MM.1S (cell line): ENCODE results near the gene PCBP1.
"Not testable (repeated sequence)": the region's sequence is repeated elsewhere in the genome, so short reads cannot be mapped to it uniquely, and the experiment has no call there.

ENCODE experiments used
- DNase-seq: peaks from one replicate; pipeline ENCODE4 v3.0.0-alpha.2; 2015
- H2AFZ ChIP-seq: fragments of 300-600 bp; sonication (generic); 2 replicates; pipeline ENCODE4 v1.6.0; 2016; ENCODE audit warnings: antibody characterized with exemption, low read length
- H3F3A ChIP-seq: fragments of 300-600 bp; sonication (generic); 2 replicates; pipeline ENCODE4 v1.6.1; 2016; ENCODE audit warnings: mild to moderate bottlenecking, antibody characterized with exemption, low read length, moderate library complexity, mixed read lengths; ENCODE audit not compliant: insufficient read depth
- H3K27ac ChIP-seq: fragments of 300-600 bp; sonication (generic); 2 replicates; pipeline ENCODE4 v1.5.1; 2016; ENCODE audit warnings: mild to moderate bottlenecking, low read length
- H3K27me3 ChIP-seq: fragments of 300-600 bp; sonication (generic); replicated peaks from 2 replicates; pipeline ENCODE4 v1.6.0; 2016; ENCODE audit warnings: low read length; ENCODE audit not compliant: insufficient read depth
- H3K36me3 ChIP-seq: fragments of 300-600 bp; sonication (generic); replicated peaks from 2 replicates; pipeline ENCODE4 v1.6.1; 2016; ENCODE audit warnings: mild to moderate bottlenecking, low read length, mixed read lengths; ENCODE audit not compliant: insufficient read depth
- H3K4me1 ChIP-seq: fragments of 300-600 bp; sonication (generic); 2 replicates; pipeline ENCODE4 v1.6.1; 2016; ENCODE audit warnings: low read length, mixed read lengths
- H3K4me2 ChIP-seq: fragments of 300-600 bp; sonication (generic); 2 replicates; pipeline ENCODE4 v1.6.0; 2016; ENCODE audit warnings: low read depth, low read length
- H3K4me3 ChIP-seq: fragments of 300-600 bp; sonication (generic); 2 replicates; pipeline ENCODE4 v1.5.1; 2016; ENCODE audit warnings: low read length, mixed read lengths
- H3K79me2 ChIP-seq: fragments of 300-600 bp; sonication (generic); 2 replicates; pipeline ENCODE4 v1.6.1; 2016; ENCODE audit warnings: mixed run types, low read length, mixed read lengths
- H3K9ac ChIP-seq: fragments of 300-600 bp; sonication (generic); 2 replicates; pipeline ENCODE4 v1.6.1; 2016; ENCODE audit warnings: low read length, mixed read lengths
- H3K9me2 ChIP-seq: fragments of 300-600 bp; sonication (generic); replicated peaks from 2 replicates; pipeline ENCODE4 v1.6.1; 2016; ENCODE audit warnings: mild to moderate bottlenecking, low read length, mixed read lengths; ENCODE audit not compliant: insufficient read depth
- H3K9me3 ChIP-seq: fragments of 300-600 bp; sonication (generic); replicated peaks from 2 replicates; pipeline ENCODE4 v1.6.1; 2016; ENCODE audit warnings: mild to moderate bottlenecking, low read length, mixed read lengths; ENCODE audit not compliant: insufficient read depth
- H4K20me1 ChIP-seq: fragments of 300-600 bp; sonication (generic); 2 replicates; pipeline ENCODE4 v1.6.1; 2016; ENCODE audit warnings: mild to moderate bottlenecking, low read length, moderate library complexity, mixed read lengths; ENCODE audit not compliant: insufficient read depth
- EZH2 ChIP-seq: fragments of 300-600 bp; sonication (generic); optimal IDR thresholded peaks from 2 replicates; pipeline ENCODE3; 2017; ENCODE audit warnings: low read depth, mild to moderate bottlenecking, antibody characterized with exemption, low read length, mixed read lengths
- EZH2phosphoT487 ChIP-seq: fragments of 300-600 bp; sonication (generic); IDR thresholded peaks from 2 replicates; pipeline ENCODE4 v1.6.1; 2018; ENCODE audit warnings: antibody characterized with exemption, low read length
- TF ChIP-seq, protein P1 (sequence below): fragments of 300-600 bp; sonication (generic); IDR thresholded peaks from 2 replicates; pipeline ENCODE4 v1.5.1; 2016; ENCODE audit warnings: antibody characterized with exemption, low read length, mixed read lengths

The PCBP1 gene

DNA sequence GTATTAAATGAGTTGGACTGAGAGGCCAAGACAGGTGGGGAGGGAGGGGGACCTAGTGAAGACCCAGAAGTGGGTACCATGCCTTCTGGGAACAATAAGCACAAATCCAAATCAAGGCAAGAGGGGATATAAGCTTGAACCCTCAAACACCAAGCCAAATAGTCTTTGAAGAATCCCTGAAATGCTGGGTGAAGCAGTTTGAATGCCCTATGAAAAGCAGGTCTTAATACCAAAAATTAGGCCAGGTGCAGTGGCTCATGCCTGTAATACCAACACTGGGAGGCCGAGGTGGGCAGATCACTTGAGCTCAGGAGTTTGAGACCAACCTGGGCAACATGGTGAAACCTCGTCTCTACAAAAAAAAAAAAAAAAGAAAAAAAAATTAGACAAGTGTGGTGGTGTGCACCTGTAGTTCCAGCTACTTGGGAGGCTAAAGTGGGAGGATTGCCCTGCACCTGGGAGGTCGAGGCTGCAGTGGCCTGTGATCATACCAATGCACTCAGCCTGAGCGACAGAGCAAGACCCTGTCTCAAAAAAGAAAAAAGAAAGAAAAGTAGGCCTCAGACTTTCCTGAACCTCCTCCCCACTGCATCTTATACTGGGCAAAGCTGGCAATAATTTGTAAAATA, 3.5 kb downstream of the PCBP1 start:
- no peak overlapping the region for H3K4me2 ChIP-seq
- H3K9me3 ChIP-seq, result no peaks in the 10 kb centered on the region
- no peaks in the 10 kb centered on the region for H4K20me1 ChIP-seq
- no peak overlapping the region for H3K27ac ChIP-seq
- no peaks in the 10 kb centered on the region for H3K27me3 ChIP-seq
- H3F3A ChIP-seq, result peaks cover 57% of the 10 kb centered on the region
- H2AFZ ChIP-seq, result no peak overlapping the region
- peaks cover 24% of the 10 kb centered on the region for H3K4me1 ChIP-seq
- no peak overlapping the region for H3K9ac ChIP-seq
- DNase-seq, result no peak
- no peak overlapping the region for H3K4me3 ChIP-seq
- H3K36me3 ChIP-seq, result no peaks in the 10 kb centered on the region; the same call in 1 of the 2 replicates
- no peaks in the 10 kb centered on the region for H3K9me2 ChIP-seq
- no peak for TF ChIP-seq EZH2phosphoT487
- no peak for TF ChIP-seq EZH2
- TF ChIP-seq, protein P1, sequence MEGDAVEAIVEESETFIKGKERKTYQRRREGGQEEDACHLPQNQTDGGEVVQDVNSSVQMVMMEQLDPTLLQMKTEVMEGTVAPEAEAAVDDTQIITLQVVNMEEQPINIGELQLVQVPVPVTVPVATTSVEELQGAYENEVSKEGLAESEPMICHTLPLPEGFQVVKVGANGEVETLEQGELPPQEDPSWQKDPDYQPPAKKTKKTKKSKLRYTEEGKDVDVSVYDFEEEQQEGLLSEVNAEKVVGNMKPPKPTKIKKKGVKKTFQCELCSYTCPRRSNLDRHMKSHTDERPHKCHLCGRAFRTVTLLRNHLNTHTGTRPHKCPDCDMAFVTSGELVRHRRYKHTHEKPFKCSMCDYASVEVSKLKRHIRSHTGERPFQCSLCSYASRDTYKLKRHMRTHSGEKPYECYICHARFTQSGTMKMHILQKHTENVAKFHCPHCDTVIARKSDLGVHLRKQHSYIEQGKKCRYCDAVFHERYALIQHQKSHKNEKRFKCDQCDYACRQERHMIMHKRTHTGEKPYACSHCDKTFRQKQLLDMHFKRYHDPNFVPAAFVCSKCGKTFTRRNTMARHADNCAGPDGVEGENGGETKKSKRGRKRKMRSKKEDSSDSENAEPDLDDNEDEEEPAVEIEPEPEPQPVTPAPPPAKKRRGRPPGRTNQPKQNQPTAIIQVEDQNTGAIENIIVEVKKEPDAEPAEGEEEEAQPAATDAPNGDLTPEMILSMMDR, result no peak
- H3K79me2 ChIP-seq, result peaks cover 20% of the 10 kb centered on the region

DNA sequence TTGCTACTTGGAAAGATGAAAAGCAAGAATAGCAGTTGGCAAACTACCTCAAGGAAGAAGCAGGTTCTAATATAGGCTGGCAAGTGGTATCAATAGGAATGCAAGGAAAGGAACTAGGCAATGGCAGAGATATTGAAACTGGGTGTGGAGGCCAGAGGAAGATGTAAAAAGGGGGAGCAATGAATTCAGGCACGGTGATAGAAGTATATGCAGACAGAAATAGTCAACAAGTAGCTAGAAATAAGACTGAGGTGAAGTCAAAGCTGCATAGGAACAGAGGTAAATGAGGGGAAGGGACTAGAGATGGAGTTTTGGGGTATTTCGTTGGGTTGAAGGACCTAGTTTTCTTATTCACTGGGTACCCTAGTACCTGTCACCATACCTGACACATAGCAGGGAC, 4.1 kb downstream of the PCBP1 start:
- H3K27ac ChIP-seq, result no peak overlapping the region
- TF ChIP-seq, protein P1, result no peak
- H3K4me2 ChIP-seq, result no peak overlapping the region
- no peaks in the 10 kb centered on the region for H4K20me1 ChIP-seq
- H3K79me2 ChIP-seq, result peaks cover 20% of the 10 kb centered on the region
- no peak overlapping the region for H2AFZ ChIP-seq
- H3K9me3 ChIP-seq, result no peaks in the 10 kb centered on the region
- DNase-seq, result no peak
- H3K9me2 ChIP-seq, result no peaks in the 10 kb centered on the region
- H3K4me1 ChIP-seq, result peaks cover 21% of the 10 kb centered on the region
- H3K36me3 ChIP-seq, result no peaks in the 10 kb centered on the region; the same call in 1 of the 2 replicates
- no peak overlapping the region for H3K9ac ChIP-seq
- peaks cover 52% of the 10 kb centered on the region for H3F3A ChIP-seq
- H3K4me3 ChIP-seq, result no peak overlapping the region
- no peaks in the 10 kb centered on the region for H3K27me3 ChIP-seq

DNA sequence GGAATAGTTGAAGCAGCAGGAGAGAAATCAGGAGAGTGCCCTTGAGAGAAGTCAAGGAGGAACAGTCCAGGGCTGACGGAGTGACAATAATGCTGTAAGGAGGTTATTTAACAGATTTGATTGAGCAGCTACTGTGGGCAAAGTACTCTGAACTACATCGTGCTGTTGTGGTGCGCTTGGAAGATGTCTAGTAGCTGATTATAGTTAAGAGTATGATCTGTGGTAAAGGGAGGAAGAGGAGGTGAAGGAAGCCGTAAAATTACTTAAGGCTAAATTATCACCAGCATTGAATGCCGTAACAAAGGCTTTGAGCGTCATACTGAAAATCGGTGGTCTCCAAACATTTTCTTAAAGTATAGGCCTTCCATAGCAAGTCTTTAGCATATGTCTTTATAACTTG, 4.5 kb downstream of the PCBP1 start:
- Histone ChIP-seq H4K20me1 (no peaks in the 10 kb centered on the region), H3K27me3 (no peaks in the 10 kb centered on the region), H3K36me3 (no peaks in the 10 kb centered on the region; the same call in 1 of the 2 replicates), H3K4me2 (no peak overlapping the region), H3K9ac (no peak overlapping the region), H2AFZ (no peak overlapping the region), H3K9me2 (no peaks in the 10 kb centered on the region), H3K27ac (no peak overlapping the region), H3K9me3 (no peaks in the 10 kb centered on the region), H3F3A (peaks cover 50% of the 10 kb centered on the region), H3K4me1 (peaks cover 21% of the 10 kb centered on the region), H3K4me3 (no peak overlapping the region), H3K79me2 (peaks cover 20% of the 10 kb centered on the region)
- TF ChIP-seq, protein P1, result no peak
- TF ChIP-seq EZH2 (no peak), EZH2phosphoT487 (no peak)
- DNase-seq, result no peak

DNA sequence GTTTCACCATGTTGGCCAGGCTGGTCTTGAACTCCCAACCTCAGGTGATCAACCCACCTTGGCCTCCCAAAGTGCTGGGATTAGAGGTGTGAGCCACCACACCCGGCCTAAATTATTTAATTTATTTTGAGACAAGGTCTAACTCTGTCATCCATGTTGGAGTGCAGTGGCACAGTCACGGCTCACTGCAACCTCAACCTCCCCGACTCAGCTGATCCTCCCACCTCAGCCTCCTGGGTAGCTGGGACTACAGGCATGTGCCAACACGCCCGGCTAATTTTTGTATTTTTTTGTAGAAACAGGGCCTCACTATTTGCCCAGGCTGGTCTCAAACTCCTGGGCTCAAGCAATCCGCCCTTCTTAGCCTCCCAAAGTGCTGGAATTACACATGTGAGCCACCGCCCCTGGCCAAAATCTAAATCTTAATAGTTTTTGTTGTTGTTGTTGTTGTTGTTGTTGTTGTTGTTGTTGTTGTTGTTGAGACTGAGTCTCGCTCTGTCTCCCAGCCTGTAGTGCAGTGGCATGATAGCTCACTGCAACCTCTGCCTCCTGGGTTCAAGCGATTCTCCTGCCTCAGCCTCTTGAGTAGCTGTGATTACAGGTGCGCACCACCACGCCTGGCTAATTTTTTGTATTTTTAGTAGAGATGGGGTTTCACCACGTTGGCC, 5.4 kb downstream of the PCBP1 start:
- H3K4me1 ChIP-seq, result peaks cover 21% of the 10 kb centered on the region
- not testable (repeated sequence) for H3K27ac ChIP-seq, H3K4me3 ChIP-seq, H3K4me2 ChIP-seq, H3K9me2 ChIP-seq, DNase-seq, H3K9ac ChIP-seq, H3K36me3 ChIP-seq, H3K27me3 ChIP-seq, H2AFZ ChIP-seq, H3K9me3 ChIP-seq, H4K20me1 ChIP-seq
- H3F3A ChIP-seq, result peaks cover 47% of the 10 kb centered on the region
- peaks cover 17% of the 10 kb centered on the region for H3K79me2 ChIP-seq
